ENCODE data around the gene NANOS3. TPM values are rescaled to one million over a fixed set of nuclear protein-coding genes. Genes with fewer than 3 reads are reported as not detected.

Gene NANOS3
- total and polyA plus RNA-seq, 9 of the 15 experiments (the other 6 are each of a cell fraction or from before 2014, with no cell fraction given): not detected

GRCh38 chr19:13872695-13873389 is 4.1 kb upstream of the NANOS3 start (continued):
- no peak for TF ChIP-seq HDAC3 (IDR thresholded peaks at IDR 0.05; ENCODE audit: borderline replicate concordance, partially characterized antibody)
- TF ChIP-seq POLR2AphosphoS5 (IDR thresholded peaks at IDR 0.05; ENCODE audit: control insufficient read depth, insufficient read depth, low read depth, low read length): no peak
- no peak for TF ChIP-seq MAFG (tag; conservative IDR thresholded peaks at IDR 0.05)
- TF ChIP-seq NEUROD1 (IDR thresholded peaks at IDR 0.05; ENCODE audit: borderline replicate concordance, low read depth, low read length, partially characterized antibody): no peak
- TF ChIP-seq HOXB6 (CRISPR knock-in tag; IDR thresholded peaks at IDR 0.05; ENCODE audit: borderline replicate concordance): no peak
- TF ChIP-seq, protein P1, sequence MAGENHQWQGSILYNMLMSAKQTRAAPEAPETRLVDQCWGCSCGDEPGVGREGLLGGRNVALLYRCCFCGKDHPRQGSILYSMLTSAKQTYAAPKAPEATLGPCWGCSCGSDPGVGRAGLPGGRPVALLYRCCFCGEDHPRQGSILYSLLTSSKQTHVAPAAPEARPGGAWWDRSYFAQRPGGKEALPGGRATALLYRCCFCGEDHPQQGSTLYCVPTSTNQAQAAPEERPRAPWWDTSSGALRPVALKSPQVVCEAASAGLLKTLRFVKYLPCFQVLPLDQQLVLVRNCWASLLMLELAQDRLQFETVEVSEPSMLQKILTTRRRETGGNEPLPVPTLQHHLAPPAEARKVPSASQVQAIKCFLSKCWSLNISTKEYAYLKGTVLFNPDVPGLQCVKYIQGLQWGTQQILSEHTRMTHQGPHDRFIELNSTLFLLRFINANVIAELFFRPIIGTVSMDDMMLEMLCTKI (IDR thresholded peaks at IDR 0.05; ENCODE audit: partially characterized antibody): no peak
- TF ChIP-seq MAFK (IDR thresholded peaks at IDR 0.05; ENCODE audit: low read length): no peak
- no peak for TF ChIP-seq FOSL1 (tag; conservative IDR thresholded peaks at IDR 0.05)
- no peak for TF ChIP-seq IRF2 (CRISPR knock-in tag; IDR thresholded peaks at IDR 0.05)
- TF ChIP-seq MXI1 (IDR thresholded peaks at IDR 0.05; ENCODE audit: low read depth, low read length): no peak
- TF ChIP-seq ATF4 (CRISPR knock-in tag; IDR thresholded peaks at IDR 0.05): no peak
- TF ChIP-seq, protein P2, sequence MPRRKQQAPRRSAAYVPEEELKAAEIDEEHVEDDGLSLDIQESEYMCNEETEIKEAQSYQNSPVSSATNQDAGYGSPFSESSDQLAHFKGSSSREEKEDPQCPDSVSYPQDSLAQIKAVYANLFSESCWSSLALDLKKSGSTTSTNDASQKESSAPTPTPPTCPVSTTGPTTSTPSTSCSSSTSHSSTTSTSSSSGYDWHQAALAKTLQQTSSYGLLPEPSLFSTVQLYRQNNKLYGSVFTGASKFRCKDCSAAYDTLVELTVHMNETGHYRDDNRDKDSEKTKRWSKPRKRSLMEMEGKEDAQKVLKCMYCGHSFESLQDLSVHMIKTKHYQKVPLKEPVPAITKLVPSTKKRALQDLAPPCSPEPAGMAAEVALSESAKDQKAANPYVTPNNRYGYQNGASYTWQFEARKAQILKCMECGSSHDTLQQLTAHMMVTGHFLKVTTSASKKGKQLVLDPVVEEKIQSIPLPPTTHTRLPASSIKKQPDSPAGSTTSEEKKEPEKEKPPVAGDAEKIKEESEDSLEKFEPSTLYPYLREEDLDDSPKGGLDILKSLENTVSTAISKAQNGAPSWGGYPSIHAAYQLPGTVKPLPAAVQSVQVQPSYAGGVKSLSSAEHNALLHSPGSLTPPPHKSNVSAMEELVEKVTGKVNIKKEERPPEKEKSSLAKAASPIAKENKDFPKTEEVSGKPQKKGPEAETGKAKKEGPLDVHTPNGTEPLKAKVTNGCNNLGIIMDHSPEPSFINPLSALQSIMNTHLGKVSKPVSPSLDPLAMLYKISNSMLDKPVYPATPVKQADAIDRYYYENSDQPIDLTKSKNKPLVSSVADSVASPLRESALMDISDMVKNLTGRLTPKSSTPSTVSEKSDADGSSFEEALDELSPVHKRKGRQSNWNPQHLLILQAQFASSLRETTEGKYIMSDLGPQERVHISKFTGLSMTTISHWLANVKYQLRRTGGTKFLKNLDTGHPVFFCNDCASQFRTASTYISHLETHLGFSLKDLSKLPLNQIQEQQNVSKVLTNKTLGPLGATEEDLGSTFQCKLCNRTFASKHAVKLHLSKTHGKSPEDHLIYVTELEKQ (CRISPR knock-in tag; IDR thresholded peaks at IDR 0.05): no peak
- TF ChIP-seq NFE2 (IDR thresholded peaks at IDR 0.05; ENCODE audit: low read depth): no peak
- TF ChIP-seq ZNF324 (CRISPR knock-in tag; IDR thresholded peaks at IDR 0.05): no peak
- no peak for TF ChIP-seq DMBX1 (CRISPR knock-in tag; IDR thresholded peaks at IDR 0.05; ENCODE audit: borderline replicate concordance)
- TF ChIP-seq LARP7 (IDR thresholded peaks at IDR 0.05): no peak
- no peak for TF ChIP-seq TGIF2 (CRISPR knock-in tag; IDR thresholded peaks at IDR 0.05)
- TF ChIP-seq TARDBP (IDR thresholded peaks at IDR 0.05): no peak
- no peak for TF ChIP-seq MBD1 (CRISPR knock-in tag; IDR thresholded peaks at IDR 0.05)
- TF ChIP-seq RBM39 (optimal IDR thresholded peaks at IDR 0.05; ENCODE audit: low read depth, low read length): no peak
- no peak for TF ChIP-seq SNRNP70 (optimal IDR thresholded peaks at IDR 0.05; ENCODE audit: low read depth, low read length)
- no peak for TF ChIP-seq MCM7 (IDR thresholded peaks at IDR 0.05)
- no peak for TF ChIP-seq ZNF696 (CRISPR knock-in tag; conservative IDR thresholded peaks at IDR 0.05)
